ENCODE results near the gene SLC22A23. TPM values are rescaled to one million over a fixed set of nuclear protein-coding genes. Genes with fewer than 3 reads are reported as not detected.

SLC22A23 gene
- total RNA-seq, 1 donor from 2014 or later = 22.2 TPM

DNA sequence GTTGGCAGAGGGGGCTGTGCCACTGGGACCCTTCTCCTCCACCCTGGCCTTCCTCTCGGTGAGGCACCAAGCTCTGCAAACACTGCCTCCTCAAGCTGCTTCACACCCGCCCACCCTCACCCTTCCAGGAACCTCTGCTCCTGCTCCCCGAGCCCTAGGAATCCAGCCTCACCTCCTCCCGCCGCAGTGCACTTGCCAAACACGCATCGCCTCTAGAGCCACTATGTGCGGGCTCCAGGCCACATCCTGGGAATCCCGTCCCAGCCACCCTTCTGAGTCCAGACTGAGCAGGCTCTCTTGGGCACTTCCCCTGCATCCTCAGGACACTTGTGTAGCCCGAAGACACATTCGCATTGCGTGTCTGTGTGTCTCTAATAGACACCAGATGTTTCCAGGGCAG lies 179.6 kb downstream of the SLC22A23 start:
- no peak for DNase-seq (ENCODE audit: extremely low read depth, low read depth, low spot score)

DNA sequence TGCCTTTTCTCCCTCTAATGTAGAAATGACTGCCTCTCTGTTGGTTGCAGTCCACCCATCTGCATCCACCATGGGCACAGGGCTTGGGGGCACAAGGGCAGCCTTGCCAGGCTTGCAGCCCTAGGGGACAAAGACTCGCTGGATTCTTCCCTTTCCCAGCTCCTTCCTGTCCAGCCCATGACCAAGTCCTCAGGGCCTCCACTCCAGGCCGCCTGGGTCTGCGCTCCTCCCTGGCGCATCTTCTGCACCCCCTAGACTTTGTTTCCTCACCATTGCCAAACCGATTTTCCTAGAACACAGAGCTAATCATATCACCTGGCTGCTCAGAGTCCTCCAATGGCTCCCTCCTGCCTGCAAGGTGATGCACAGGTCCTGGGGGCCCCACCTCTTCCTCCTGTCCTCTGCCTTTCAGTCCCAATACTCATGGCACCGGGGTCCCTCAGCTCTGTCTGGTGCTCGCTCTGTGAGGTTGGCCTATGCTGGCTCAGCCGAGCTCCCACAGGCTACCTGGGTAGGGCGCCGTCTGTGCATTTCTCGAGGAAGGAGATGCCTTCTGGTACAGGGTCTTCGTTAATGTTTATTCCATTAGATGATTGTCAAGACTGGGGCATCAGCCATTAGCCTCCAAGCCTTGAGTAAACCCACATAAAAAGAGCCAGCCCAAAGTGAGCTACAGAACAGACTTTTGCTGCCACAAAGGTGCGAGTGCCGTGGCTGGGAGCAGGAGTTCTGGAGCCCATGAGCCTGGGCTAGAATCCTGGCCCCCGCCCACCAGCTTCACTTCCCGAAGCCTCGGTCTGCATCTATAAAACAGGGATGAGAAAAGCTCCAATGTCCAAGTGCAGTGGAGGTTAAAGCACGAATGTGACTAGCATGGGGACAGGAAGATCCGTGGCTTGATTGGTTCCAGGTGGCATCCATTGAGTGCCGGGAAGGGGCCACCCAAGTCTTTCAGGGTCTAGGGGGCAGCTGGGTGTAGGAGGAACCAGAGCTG lies 180.4 kb downstream of the SLC22A23 start:
- DNase-seq (ENCODE audit: extremely low read depth, low read depth, low spot score) = no peak

DNA sequence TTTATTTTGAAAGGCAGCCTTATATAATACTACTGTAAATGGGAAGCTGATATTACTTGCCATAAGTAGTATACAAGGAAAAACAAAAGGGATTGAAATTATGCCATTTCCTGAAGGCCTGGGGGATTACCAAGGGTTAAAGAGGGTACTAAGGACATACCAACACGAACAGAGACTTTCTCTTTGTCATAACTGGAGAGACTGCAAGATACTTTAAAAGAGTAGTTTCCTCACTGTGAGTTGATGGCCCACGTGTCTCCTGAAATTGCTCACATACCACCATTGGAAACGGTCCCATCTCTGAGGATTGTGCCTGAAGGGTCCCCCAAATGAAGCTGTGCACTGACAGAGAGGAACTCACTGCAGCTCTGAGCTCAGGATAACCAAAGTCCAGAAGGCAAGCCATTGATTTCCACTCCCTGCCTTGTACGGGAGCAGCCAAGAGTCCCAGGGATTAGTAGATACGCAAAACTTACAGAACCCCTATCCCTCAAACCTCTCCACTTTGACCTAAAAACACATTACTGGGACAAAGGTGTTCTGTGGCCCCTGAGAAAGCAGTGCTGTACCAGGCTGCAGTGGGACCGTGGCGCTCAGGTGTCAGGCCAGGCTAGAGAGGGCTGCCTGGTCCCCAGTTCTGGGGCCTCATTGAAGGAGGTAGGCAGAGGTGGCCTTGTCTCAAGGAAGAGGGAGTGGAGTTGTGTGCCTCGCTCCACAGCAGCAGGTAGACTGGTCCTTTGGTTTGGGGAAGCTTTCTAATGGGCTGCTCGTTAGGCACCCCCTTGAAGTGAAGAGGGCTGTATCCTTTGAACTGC lies 182.9 kb downstream of the SLC22A23 start:
- DNase-seq (ENCODE audit: extremely low read depth, low read depth, low spot score) = no peak

DNA sequence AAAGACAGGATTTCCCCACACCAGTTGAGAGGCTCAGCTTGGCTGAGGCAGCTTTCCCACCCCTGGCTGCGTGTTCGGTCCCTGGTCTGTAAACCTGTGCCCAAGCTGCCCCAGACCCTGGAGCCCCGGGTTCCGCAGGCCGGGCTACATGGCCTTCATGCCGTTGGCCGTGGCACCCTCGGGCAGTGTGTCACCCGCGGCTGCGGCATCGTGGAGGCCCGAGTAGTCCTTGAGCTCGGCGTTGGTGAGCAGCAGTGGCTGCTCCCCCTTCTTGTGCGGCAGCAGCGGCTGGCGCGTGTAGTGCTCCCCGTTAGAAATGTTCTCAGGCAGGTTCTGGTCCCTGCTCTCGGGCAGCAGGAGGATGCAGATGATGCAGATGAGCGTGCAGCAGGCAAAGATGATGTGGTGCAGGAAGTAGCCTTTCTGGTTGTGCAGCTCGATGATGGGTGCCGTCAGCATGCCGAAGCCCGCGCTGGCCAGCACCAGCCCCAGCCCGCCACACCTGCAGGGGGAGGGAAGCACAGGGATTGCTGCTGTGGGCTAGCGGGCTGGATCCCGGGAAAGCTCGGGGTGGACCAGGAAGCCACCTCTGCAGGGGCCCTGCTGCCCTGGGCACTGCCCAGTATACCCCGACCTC lies 183.8 kb downstream of the SLC22A23 start:
- DNase-seq (ENCODE audit: extremely low read depth, low read depth, low spot score) = no peak

DNA sequence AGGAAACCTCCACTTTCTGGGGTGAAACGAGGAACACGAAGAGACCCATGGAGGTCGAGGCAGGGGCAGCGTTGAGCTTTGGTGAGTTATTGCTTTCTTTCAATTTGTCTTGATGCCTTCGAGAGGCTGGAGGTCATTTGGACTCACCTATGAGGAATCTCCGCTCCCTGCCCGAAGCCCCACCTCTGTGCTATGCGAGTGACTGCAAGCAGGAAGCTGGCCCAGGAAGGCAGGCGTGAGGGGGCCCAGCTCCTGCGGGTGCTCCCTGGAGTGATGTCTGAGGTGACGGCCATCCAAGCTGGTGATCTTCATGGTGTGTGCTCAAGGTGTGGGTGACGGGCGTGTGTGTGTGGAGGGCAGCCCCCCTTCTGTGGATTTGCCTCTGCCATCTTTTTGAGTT lies 185.1 kb downstream of the SLC22A23 start:
- DNase-seq (ENCODE audit: extremely low read depth, low read depth, low spot score) = no peak

DNA sequence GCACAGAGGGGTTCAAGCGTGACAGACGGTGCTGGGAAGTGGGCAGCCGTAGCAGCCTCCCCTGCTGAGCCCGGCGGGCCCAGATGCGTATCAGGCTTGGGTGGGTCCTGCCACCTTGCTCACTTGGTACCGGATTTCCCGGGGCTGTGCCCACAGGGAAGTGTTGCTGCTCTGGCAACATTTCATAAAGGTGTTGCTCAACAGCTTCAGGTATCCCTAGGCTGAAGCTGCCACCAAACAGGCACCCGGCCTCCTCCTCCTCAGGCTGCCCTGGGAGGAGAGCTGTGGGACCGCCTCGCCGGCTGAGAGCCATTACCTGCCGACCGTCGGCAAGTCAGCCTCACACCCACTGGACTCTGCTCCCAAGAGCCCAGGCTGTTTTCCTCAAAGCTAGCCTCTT lies 186.6 kb downstream of the SLC22A23 start:
- DNase-seq (ENCODE audit: extremely low read depth, low read depth, low spot score) = no peak

DNA sequence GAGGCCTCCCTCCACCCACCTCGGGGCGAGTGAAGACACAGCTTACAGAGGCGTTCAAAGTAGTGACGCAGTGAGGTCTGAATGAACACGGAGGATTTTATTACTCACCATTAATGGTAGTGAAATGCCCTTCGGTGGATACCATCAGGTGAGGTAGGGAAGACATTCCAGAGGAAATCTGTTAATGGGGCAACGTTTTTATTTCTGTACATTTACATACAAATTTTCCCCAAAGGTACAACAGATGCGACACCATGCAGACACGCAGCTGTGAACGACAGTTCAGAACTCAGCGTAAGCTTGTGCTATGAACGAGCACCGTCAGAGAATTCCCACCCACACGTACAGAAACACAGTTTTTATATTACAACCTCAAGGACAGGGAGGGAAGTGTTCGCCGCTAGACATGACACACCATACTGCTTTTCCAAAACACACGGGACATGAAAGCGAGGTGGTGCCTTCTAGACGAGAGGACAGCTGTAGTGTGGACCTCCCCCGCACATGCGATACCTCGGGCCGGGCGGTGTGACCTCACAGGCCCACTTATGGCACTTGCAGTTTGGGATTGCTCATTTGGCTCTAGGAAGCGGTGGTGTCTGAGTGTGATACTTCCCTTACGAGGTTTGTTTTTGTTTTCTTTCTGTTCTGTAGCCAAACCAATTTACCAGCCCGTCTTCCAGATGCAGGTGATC lies 187.4 kb downstream of the SLC22A23 start:
- no peak for DNase-seq (ENCODE audit: extremely low read depth, low read depth, low spot score)

DNA sequence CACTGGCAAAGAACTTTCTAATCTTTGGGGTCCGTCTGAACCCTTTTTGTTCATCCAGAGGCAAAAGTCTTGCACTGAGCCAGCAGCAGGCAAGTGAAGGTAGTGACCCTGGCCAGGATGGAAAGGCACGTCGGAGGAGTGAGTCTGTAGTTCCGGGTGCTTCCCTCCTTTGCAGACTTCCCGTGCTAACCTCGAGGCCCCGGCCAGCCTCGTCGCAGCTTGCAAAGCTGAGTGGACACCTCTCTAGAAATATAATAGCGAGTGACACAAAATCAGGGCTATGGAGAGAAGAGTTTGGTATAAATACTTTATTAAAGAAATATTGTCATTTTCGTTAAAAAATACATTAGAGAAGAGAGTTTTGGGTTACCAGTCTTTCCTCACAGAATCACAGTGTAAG lies 188.2 kb downstream of the SLC22A23 start:
- no peak for DNase-seq (ENCODE audit: extremely low read depth, low read depth, low spot score)

DNA sequence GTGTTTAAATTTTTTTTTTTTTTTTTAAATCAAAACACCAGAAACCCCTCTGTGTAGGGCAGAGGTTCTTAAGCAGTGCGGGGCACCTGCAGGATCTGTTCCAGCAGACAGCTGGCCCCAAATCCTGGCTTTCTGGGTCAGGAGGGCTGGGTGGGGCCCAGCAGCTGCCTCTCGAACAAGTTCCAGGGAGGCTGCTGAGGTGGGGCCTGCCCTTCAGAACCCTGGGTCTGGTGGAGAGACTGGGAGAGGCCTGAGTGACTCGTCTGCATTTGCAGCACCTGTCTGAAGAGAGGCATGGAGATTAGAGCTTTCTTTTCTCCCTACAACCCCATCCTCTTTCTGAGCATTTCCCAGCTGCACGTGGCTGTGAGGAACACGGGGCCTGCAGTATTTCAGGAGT lies 189.7 kb downstream of the SLC22A23 start:
- DNase-seq (ENCODE audit: extremely low read depth, low read depth, low spot score) = no peak

DNA sequence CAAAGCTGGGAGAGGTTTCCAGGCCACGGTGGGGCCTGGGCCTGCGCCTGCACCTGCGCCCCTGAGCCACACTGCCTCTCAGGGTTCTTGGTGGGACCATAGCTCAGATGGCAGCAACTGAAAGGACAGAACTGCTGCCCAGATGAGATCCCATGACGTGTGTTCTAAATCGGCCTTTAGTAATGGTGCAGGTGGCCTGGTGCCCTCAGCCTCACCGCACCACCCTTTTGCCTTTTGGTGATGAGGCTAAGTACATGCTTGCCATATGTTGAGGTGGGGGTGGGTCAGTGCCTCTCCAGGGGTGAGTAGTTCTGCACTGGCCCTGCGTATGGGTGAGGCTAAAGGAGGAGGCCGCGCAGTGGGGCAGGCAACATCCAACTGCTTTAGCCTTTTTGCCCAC lies 190.7 kb downstream of the SLC22A23 start:
- no peak for DNase-seq (ENCODE audit: extremely low read depth, low read depth, low spot score)

DNA sequence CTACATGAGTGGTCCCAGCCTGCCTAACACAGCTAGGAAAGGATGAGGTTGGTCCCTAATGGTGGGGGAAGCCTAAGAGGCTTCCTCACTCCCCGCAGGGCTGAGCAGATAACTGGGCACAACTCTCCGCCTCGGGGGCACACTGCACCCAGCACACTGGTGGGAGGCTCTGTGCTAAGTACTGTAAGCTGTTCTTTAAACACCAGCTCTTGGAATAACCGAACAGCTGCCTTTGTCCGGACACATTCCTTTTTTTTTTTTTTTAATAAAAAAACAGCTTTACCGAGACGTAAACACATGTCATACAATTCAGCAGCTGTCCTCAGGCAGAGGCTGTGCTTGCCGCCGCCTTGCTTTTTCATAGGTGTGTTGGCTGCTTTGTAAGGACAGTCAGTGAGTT lies 191.2 kb downstream of the SLC22A23 start:
- DNase-seq (ENCODE audit: extremely low read depth, low read depth, low spot score) = no peak

DNA sequence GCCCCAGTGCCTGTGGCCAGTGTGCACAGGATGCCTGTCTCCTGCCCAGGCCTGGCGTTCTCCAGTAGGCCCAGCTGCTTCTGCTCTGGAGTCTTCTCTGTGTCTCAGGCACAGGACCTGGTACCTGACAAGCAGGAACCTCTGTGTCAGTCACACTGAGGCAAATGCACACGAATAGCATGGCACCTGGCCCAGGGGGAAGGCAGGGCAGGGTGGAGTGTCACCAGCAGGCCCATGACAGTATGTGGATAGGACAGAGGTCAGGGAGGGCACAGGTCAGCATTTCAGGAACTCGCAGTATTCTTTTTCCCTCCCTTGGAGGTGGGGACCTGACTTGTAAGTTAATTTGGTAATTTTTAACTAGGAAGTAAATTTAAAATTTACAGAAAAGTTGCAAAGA lies 192.5 kb downstream of the SLC22A23 start:
- no peak for DNase-seq (ENCODE audit: extremely low read depth, low read depth, low spot score)

DNA sequence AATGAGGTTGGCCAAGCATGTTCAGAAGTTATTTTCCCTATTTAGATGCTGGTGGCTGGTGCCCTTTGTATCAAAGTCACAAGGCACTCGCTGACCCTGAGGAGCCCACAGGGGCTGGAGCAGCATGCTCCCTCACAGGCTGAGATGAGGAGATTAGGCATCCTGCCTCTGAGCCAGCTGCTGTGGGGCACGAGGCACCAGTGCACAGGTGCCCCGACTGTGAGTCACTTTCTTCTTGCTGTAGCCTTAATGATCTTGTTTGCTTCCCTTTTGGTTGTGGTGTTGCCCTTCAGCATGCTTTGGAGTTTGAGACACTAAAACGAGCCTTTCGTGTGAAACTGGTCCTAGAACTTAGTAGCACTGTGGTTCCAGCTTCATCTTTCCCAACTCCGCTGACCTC lies 193.8 kb downstream of the SLC22A23 start:
- no peak for DNase-seq (ENCODE audit: extremely low read depth, low read depth, low spot score)

DNA sequence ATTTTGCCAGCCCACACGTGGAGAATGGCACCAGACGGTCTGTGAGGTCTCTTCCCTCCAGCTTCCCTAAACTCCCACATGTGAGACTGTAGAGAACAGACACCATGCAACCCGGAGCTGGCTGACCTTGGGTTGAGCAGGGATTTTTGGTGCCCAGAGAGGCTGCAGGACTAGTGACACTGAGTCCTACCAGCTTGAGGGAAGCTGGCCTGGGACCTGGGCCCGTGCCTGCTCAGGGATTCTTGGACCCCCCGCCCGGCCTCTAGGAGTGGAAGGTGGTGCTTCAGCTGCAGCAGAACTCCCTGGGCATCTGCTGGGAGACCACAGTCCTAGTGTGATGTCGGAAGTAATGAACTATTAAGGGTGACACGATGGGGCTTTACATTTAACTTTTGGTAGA lies 194.9 kb downstream of the SLC22A23 start:
- DNase-seq (ENCODE audit: extremely low read depth, low read depth, low spot score) = no peak

DNA sequence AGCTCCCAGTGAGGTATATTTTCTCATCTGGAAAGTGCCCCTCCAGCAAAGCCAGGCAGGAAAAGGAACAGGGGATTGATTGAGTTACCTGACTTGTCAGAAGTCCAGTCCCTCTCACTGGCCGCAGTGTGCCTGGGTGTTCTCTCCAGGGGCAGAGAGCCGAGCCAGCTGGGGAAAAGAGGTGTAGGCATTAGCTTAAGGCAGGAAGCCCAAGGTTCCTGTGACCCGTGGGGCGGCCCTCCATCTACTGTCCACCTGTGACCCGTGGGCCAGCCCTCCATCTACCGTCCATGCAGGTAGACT lies 195.4 kb downstream of the SLC22A23 start:
- no peak for DNase-seq (ENCODE audit: extremely low read depth, low read depth, low spot score)

DNA sequence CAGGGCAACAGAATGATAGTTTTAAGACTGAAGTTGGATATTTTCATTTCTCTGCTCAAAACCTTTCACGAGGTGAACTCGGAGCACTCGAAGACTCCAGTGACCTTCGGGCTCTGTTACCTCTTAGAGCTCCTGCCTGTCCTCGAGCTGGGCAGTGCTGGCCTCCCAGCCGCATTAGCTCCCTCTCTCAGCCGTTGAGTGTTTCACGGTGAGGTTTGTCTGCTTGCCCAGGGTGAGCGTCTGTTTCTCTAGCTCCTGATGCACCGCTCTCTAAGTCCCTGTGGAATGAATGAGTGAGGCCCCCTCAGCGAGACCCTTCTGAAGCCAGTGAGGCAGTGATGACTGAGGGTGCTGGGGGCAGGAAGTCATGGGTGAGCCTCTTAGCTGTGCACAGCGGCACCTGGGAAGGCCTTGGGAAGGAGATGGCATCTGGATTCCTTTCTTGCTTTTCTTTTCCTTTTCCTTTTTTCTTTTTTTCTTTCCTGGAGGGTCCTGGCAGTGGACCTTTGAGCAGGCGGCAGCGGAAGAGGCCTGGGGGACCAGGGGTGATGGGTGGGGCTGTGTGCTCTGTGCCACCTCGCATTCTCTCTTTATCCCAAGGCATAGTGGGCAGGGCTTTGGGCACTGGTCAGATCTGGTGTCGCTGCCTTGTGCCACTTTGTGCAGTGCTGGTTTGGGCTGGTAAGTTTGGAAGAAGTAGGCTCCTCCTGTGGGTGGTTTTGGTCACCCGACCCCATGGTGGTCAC lies 195.9 kb downstream of the SLC22A23 start:
- DNase-seq (ENCODE audit: extremely low read depth, low read depth, low spot score) = no peak

DNA sequence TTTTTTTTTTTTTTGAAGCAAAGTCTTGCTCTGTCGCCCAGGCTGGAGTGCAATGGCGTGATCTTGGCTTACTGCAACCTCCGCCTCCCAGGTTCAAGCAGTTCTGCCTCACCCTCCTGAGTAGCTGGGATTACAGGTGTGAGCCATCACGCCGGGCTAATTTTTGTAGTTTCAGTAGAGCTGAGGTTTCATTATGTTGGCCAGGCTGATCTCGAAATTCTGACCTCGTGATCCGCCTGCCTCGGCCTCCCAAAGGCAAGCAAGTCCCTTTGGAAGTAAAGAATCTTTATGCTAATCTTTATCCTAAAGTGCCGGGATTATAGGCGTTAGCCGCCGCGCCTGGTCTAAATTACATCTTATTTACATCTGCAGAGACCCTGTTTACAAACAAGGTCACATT lies 196.6 kb downstream of the SLC22A23 start:
- no peak for DNase-seq (ENCODE audit: extremely low read depth, low read depth, low spot score)

DNA sequence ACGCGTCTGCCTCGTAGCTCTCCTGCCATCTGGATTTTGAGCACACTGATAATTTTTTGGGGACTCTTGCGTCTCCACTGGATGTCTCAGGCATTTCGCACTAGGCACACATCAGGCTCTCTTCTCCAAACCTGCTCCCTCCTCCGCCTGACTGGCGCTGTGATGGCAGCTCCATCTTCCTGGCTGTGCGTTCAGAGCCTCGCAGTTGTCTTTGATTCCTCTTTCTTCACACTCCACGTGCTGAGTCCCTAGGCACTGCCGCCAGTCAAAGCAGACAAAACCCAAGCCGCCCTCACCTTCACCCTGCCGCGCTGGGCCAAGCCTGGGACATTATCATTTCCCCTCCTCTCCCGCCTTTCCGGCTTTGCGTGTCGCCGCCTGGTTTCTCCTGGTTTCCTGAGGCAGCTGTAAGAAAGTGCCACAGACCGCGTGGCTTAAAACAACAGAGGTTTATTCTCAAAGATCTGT lies 197.3 kb downstream of the SLC22A23 start:
- DNase-seq (ENCODE audit: extremely low read depth, low read depth, low spot score) = no peak

DNA sequence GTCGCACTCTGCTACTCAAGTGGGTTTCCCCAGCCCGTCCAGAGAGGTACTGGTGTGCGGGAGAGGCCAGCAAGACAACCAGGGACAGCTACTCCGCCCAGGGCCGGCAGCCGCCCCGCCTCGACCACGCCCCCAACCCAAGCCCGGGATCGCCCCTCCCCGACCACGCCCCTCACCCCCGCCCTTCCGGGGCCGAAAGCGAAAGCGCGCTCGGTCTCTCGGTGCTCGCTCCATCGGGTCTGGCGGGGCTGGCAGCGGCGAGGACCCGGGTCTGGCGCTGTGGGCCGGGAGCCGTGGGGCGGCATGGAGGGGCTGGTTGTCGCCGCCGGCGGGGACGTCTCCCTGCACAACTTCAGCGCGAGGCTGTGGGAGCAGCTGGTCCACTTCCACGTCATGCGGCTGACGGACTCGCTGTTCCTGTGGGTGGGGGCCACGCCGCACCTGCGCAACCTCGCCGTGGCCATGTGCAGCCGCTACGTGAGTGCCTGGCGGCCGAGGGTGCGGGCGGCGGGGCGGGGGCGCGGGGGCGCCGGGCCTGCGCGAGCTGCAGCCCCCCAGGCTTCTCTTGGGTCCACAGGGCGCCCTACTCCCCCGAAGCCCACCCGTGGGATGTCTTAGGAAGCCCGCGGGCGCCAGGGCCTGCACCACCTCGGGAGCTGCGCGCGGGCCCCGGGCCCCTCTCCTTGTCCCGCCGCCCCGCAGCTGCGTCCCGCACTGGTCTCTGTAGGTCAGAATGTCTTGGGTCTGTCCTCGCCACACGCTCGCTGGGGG lies 197.9 kb downstream of the SLC22A23 start, which contains the start of gene PSMG4:
Gene PSMG4 (plus strand): TSS at position 228 of the 771 bp plus-strand sequence. CDS start 76 bp downstream, at position 304.
- no peak for DNase-seq (ENCODE audit: extremely low read depth, low read depth, low spot score)
